Measurements from ENCODE around the gene SLC6A12. TPM values are rescaled to one million over a fixed set of nuclear protein-coding genes. Genes with fewer than 3 reads are reported as not detected.

Gene SLC6A12
- total RNA-seq, 4 donors from 2014 or later: 0.17 to 0.78 (median 0.34) TPM; not detected in 1

DNA sequence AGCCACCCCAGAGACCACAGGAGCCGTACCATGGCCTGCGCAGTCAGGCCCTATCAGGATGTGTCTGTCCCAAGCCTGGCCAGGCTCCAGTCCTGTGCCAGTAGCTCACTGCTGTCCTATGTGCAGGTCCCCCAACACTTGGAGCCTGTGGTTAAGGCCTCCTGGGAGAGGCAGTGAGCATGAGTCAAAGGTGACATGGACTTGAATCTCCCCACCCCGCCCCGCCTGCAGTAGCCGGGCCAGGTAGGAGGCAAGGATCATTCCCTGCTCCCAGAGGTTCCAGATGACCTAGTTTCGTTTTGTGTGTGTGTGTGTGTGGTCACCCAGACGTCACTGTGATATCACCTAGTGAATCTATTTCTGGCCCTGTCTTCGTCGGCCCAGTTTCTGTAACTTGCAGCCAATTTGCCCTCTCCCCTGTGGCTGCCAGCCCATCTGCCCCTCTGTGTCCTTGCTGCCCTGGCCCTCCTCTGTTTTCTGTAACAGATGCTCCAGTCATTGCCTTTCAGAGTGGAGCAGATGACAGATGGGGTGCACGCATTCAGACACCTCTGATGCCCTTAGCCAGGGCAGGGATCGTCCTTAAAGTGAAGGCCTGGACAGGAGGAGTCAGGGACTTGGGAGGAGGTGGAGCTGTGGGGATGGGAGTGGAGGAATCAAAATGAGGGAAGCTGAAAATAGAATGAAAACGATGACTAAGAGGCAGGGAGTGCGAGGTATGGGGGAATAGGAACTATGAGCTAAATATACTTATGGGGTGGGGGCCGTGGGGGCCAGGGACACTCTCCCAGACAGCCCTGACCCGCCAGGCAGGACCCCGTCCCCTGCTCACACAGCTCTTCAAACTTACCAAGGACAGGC, 37.4 kb downstream of the SLC6A12 start:
- WGBS: 41% methylated on average over 14 of the region's 16 CpGs
- Histone ChIP-seq H3K36me3 (no peaks in the 10 kb centered on the region), H3K27ac (replicated peaks in 1 of 4) (no peak overlapping the region), H3K4me3 (no peak overlapping the region), H3K27me3 (peaks cover 0 to 53% (median 0%) of the 10 kb centered on the region in 4 donors), H3K9me3 (no peaks in the 10 kb centered on the region), H3K4me1 (peaks cover 44 to 61% (median 51%) of the 10 kb centered on the region in 4 donors)
- TF ChIP-seq POLR2AphosphoS5 (IDR thresholded peaks at IDR 0.05): no peak
- no peak for TF ChIP-seq EP300 (IDR thresholded peaks at IDR 0.05)
- no peak for TF ChIP-seq POLR2A (IDR thresholded peaks at IDR 0.05; ENCODE audit: low read depth)
- no peak for TF ChIP-seq CTCF (IDR thresholded peaks at IDR 0.05)
- no peak for DNase-seq (ENCODE audit: extremely low spot score)
- intact Hi-C loops (cut with DNase I): no loop called here

DNA sequence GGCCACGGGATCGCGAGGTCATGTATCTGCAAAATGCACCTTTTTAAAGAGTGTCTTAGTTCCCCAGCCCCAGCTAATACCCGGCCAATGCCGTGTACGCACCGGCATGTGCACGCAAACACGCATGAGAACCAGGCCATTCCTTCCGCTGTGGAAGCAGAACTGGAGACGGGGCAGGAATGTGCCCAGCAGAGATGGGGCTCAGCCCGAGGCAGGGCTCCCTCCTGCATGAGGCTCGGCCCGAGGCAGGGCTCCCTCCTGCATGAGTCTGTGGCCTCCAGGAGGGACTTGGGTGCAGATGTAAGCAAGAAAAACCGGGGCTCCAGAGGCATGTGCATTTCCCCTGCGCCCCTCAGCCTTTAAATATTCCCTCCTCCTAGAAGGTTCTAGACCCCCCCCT, 38.2 kb downstream of the SLC6A12 start:
- WGBS: 63% methylated on average over 3 of the region's 16 CpGs
- intact Hi-C loops (cut with DNase I): no loop called here

DNA sequence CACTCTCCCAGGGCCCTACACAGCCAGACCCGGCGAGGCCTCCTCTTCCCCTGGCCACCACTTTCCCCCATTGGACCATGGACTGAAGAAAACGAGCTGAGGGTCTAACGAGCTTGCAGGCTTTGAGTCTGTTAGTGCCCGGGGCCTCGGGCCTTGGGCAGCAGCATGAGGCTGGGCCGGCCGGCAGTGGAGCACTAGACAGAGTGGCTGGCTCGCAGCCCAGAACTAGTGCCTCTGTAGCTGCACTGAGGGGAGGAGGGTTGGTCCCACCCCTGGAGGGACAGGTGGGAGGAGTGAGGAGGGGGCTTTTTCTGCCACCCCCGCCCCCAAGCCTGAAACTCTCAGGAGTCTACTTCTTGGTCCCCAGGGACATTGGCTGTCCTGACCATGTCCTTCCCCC, 38.7 kb downstream of the SLC6A12 start:
- H3K9me3 ChIP-seq: no peaks in the 10 kb centered on the region
- 44% methylated on average over 8 of the region's 10 CpGs for WGBS
- H3K27ac ChIP-seq (replicated peaks in 1 of 4): no peak overlapping the region
- peaks cover 44 to 61% (median 49%) of the 10 kb centered on the region in 4 donors for H3K4me1 ChIP-seq
- H3K27me3 ChIP-seq: peaks cover 0 to 55% (median 0%) of the 10 kb centered on the region in 4 donors
- TF ChIP-seq POLR2AphosphoS5 (IDR thresholded peaks at IDR 0.05): no peak
- no peak for TF ChIP-seq EP300 (IDR thresholded peaks at IDR 0.05)
- TF ChIP-seq CTCF (IDR thresholded peaks at IDR 0.05): no peak
- no peak for TF ChIP-seq POLR2A (IDR thresholded peaks at IDR 0.05; ENCODE audit: low read depth)
- DNase-seq (ENCODE audit: extremely low spot score): no peak
- no peak overlapping the region for H3K4me3 ChIP-seq
- intact Hi-C loops (cut with DNase I): no loop called here
- no peaks in the 10 kb centered on the region for H3K36me3 ChIP-seq

More for the DNA sequence above, 38.2 kb downstream of the SLC6A12 start:
- H3K4me3 ChIP-seq: no peak overlapping the region
- H3K36me3 ChIP-seq: no peaks in the 10 kb centered on the region
- H3K4me1 ChIP-seq: peaks cover 44 to 61% (median 51%) of the 10 kb centered on the region in 4 donors
- no peak for DNase-seq (ENCODE audit: extremely low spot score)
- TF ChIP-seq EP300 (IDR thresholded peaks at IDR 0.05): no peak
- no peak for TF ChIP-seq CTCF (IDR thresholded peaks at IDR 0.05)
- TF ChIP-seq POLR2AphosphoS5 (IDR thresholded peaks at IDR 0.05): no peak
- no peak for TF ChIP-seq POLR2A (IDR thresholded peaks at IDR 0.05; ENCODE audit: low read depth)
- H3K9me3 ChIP-seq: no peaks in the 10 kb centered on the region
- peaks cover 0 to 54% (median 0%) of the 10 kb centered on the region in 4 donors for H3K27me3 ChIP-seq
- H3K27ac ChIP-seq (replicated peaks in 1 of 4): no peak overlapping the region

GRCh38 chr12:174596-174995, 39.4 kb downstream of the SLC6A12 start:
- DNase-seq (ENCODE audit: extremely low spot score): no peak
- H3K27ac ChIP-seq (replicated peaks in 1 of 4): no peak overlapping the region
- H3K36me3 ChIP-seq: no peaks in the 10 kb centered on the region
- TF ChIP-seq CTCF (IDR thresholded peaks at IDR 0.05): no peak
- no peak for TF ChIP-seq EP300 (IDR thresholded peaks at IDR 0.05)
- TF ChIP-seq POLR2AphosphoS5 (IDR thresholded peaks at IDR 0.05): no peak
- TF ChIP-seq POLR2A (IDR thresholded peaks at IDR 0.05; ENCODE audit: low read depth): no peak
- no peak overlapping the region for H3K4me3 ChIP-seq
- H3K4me1 ChIP-seq: peaks cover 42 to 55% (median 43%) of the 10 kb centered on the region in 4 donors
- intact Hi-C loops (cut with DNase I): no loop called here
- 75% methylated on average over 19 of the region's 23 CpGs for WGBS
- H3K9me3 ChIP-seq: no peaks in the 10 kb centered on the region
- peaks cover 0 to 52% (median 0%) of the 10 kb centered on the region in 4 donors for H3K27me3 ChIP-seq

All from esophagus muscularis mucosa (tissue), 4 donors.